ENCODE measurements around the gene TMEM183A. TPM values are rescaled to one million over a fixed set of nuclear protein-coding genes. Genes with fewer than 3 reads are reported as not detected.

TMEM183A gene
- total and polyA plus RNA-seq, 9 of the 15 experiments (the other 6 are each of a cell fraction or from before 2014, with no cell fraction given): 23.4 to 190 (median 124) TPM

GRCh38 chr1:203040513-203041275 is 33.5 kb downstream of the TMEM183A start:
- peaks cover 0 to 3% of the 10 kb centered on the region in 2 experiments; a peak in 2 of 5 replicates for H3K4me1 ChIP-seq (replicated peaks in 1 of 2; ENCODE audit: control insufficient read depth in 2 of 2, insufficient read depth in 2 of 2, low read length in 2 of 2)
- no peak for TF ChIP-seq ATF6 (CRISPR knock-in tag; IDR thresholded peaks at IDR 0.05)
- TF ChIP-seq U2AF2 (optimal IDR thresholded peaks at IDR 0.05; ENCODE audit: low read depth, low read length): no peak
- no peak for TF ChIP-seq ZBTB34 (CRISPR knock-in tag; IDR thresholded peaks at IDR 0.05)
- TF ChIP-seq CBFA2T3 (IDR thresholded peaks at IDR 0.05): 0 out of 2 replicates have a peak, but pooled peaks have one; percentile 6
- peak; percentile 46; the same call in 1 of the 2 replicates for TF ChIP-seq MEF2D (tag; conservative IDR thresholded peaks at IDR 0.05; ENCODE audit: low read depth)
- TF ChIP-seq TCF15 (CRISPR knock-in tag; IDR thresholded peaks at IDR 0.05): no peak
- no peak overlapping the region for H3K4me3 ChIP-seq
- FAIRE-seq (peak; percentile 32), DNase-seq (ENCODE audit: extremely low read depth in 1 of 4, low spot score in 3 of 4) (no peak), ATAC-seq (no peak)
- no peaks in the 10 kb centered on the region for H3K9me1 ChIP-seq (ENCODE audit: control insufficient read depth, insufficient read depth, low read length)
- H3K9ac ChIP-seq (ENCODE audit: insufficient read depth in 1 of 2, low read depth in 2 of 2, low read length in 2 of 2): 0 out of 4 replicates have a peak overlapping the region, but pooled peaks of 1 of the 2 experiments have one; percentile 31
- H3K36me3 ChIP-seq (ENCODE audit: control insufficient read depth, insufficient read depth, low read length): no peaks in the 10 kb centered on the region; the same call in 2 of the 3 replicates
- POLR2A ChIA-PET: interaction anchor here (0.6 to 1.6 kb wide), 7 partner anchors 11 to 403 kb away, joined by 3 to 6 read pairs (median 3); partner anchors contain the start of gene PPFIA4
- 0% methylated on average over 5 of the region's 5 CpGs for whole genome bisulfite sequencing (ENCODE audit: insufficient coverage, low coverage, missing lambda C conversion rate)
- CTCF ChIA-PET (ENCODE audit: low intra/inter-chr PET ratio): interaction anchor here (0.7 to 3.5 kb wide), 3 partner anchors 131 to 227 kb away, joined by 4 to 13 read pairs (median 12); no protein-coding TSS in a partner anchor
- no peaks in the 10 kb centered on the region for H3K79me2 ChIP-seq (ENCODE audit: control insufficient read depth, insufficient read depth, low read length)
- peaks cover 40 to 67% of the 10 kb centered on the region in 2 experiments; a peak in 4 of 5 replicates for H3K27me3 ChIP-seq (ENCODE audit: control insufficient read depth in 2 of 2, insufficient read depth in 2 of 2, low read length in 2 of 2)
- no peak overlapping the region for H3K27ac ChIP-seq (ENCODE audit: extremely low read depth, low read depth, low read length)
- H4K20me1 ChIP-seq (replicated peaks; ENCODE audit: control insufficient read depth, insufficient read depth, low read length): peaks cover 70% of the 10 kb centered on the region
- intact Hi-C loops (cut with micrococcal nuclease) (no loop called here), in situ Hi-C loops (cut with MboI) (no loop called here)
- no peaks in the 10 kb centered on the region for H3K9me3 ChIP-seq (replicated peaks; ENCODE audit: control insufficient read depth, insufficient read depth, low read depth, low read length)
- H3K4me2 ChIP-seq (ENCODE audit: insufficient read depth, low read length): no peak overlapping the region
- no TSS peak for BruUV-seq (replicated peaks)
- no peak overlapping the region for H2AFZ ChIP-seq (ENCODE audit: low read depth, low read length)
